MM.1S (cell line): ENCODE measurements around the gene PACS2.

Source experiments
- CTCF ChIP-seq: fragments of 300-600 bp; sonication (generic); IDR thresholded peaks from 2 replicates; pipeline ENCODE4 v1.5.1; 2016; ENCODE audit warnings: antibody characterized with exemption, low read length, mixed read lengths
- EZH2 ChIP-seq: fragments of 300-600 bp; sonication (generic); optimal IDR thresholded peaks from 2 replicates; pipeline ENCODE3; 2017; ENCODE audit warnings: low read depth, mild to moderate bottlenecking, antibody characterized with exemption, low read length, mixed read lengths

DNA sequence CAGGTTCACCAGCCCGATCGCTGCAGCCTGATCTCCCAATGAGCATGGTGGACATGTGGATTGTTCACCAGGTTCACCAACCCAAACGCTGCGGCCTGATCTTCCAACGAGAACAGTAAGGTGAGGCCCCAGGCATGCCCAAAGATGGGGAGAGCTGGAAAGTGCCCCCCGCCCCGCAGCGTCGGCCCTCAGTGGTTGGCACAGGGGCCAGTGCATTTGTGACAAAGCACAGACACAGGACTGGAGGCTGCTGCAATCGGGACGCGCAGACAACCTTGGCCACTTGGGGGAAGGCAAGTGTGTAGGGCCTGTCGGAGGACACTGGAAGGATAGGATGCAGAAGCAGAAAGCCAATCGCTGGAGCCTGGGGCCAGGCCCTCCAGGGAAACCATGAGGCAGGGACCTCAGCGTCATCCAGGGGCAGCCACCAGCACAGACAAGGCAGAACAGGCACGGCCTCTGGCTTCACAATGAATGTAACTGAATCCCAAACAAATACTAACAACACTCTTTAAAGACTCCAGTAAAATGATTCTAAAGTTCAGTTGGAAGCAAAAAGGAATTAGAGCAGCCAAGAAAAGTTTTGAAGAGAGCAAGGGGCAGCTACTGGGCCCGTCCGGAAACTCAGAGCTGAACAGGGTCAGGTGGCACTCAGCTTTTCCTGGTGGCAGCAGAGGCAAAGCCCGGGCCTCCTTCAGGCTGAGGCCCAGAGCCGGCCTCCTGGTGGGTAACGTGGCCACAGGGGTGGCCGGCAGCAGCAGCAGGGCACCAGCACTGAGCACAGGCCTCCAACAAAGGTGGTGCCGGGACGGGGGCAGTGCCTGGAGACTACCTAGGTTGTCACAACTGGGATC, 27.1 kb upstream of the PACS2 start:
- no peak for TF ChIP-seq CTCF
- no peak for TF ChIP-seq EZH2
